Activated CD8-positive, alpha-beta T cell treated with anti-CD3 and anti-CD28 coated beads for 36 hours (primary cell): ENCODE data around the gene HLA-B. TPM values are rescaled to one million over a fixed set of nuclear protein-coding genes. Genes with fewer than 3 reads are reported as not detected.
A peak's percentile ranks its signal among the peaks of the same experiment; 100 is the strongest.
"Not testable (repeated sequence)": the region's sequence is repeated elsewhere in the genome, so short reads cannot be mapped to it uniquely, and the experiment has no call there.

Source experiments
- ATAC-seq: fragments of 200-7000 bp; cut with Tn5 transposase; one replicate; pipeline ENCODE4 v1.10.0; 2021; ENCODE audit warnings: mild to moderate bottlenecking, moderate library complexity
- CTCF ChIA-PET: fragments of 350-600 bp; sonication (Branson Sonifier 250); formaldehyde crosslinking; loops from one replicate; lab custom pipeline; 2021; ENCODE audit warnings: antibody characterized with exemption; lab: Charles Lee
- POLR2A ChIA-PET: fragments of 350-600 bp; sonication (Branson Sonifier 250); formaldehyde crosslinking; loops from one replicate; lab custom pipeline; 2021; ENCODE audit warnings: antibody characterized with exemption; lab: Charles Lee
- DNase-seq: peaks from one replicate; pipeline ENCODE4 v3.0.0-alpha.2; 2020
- H3K27ac Mint-ChIP-seq: one replicate; pipeline ENCODE4 v1.8.0; 2021; ENCODE audit warnings: mild to moderate bottlenecking, mixed read lengths
- H3K27me3 Mint-ChIP-seq: one replicate; pipeline ENCODE4 v1.8.0; 2021; ENCODE audit warnings: mixed read lengths
- H3K36me3 Mint-ChIP-seq: one replicate; pipeline ENCODE4 v1.8.0; 2021; ENCODE audit warnings: low read depth, mixed read lengths
- H3K4me1 Mint-ChIP-seq: one replicate; pipeline ENCODE4 v1.8.0; 2021; ENCODE audit warnings: low read depth, mixed read lengths
- H3K4me3 Mint-ChIP-seq: one replicate; pipeline ENCODE4 v1.8.0; 2021; ENCODE audit warnings: mild to moderate bottlenecking, moderate library complexity, mixed read lengths
- H3K9me3 Mint-ChIP-seq: one replicate; pipeline ENCODE4 v1.8.0; 2021; ENCODE audit warnings: mixed read lengths
- intact Hi-C: fragments of 100-400 bp; cut with micrococcal nuclease; formaldehyde crosslinking; loops from one replicate; pipeline ENCODE4 v1.10.0; 2022
- total RNA-seq, 2 experiments: library from RNA; stranded (reverse); gene quantifications; one replicate each; pipeline ENCODE4 v1.2.3, GENCODE V29; 2021
- TF ChIP-seq, protein P1 (sequence below): fragments of 200-600 bp; IDR thresholded peaks from one replicate; pipeline ENCODE4 v1.8.0; 2022; ENCODE audit warnings: antibody characterized with exemption, mild to moderate bottlenecking

The HLA-B gene
- total RNA-seq = 1,000 to 10,000 TPM; 2,892 to 2,968 TPM

DNA sequence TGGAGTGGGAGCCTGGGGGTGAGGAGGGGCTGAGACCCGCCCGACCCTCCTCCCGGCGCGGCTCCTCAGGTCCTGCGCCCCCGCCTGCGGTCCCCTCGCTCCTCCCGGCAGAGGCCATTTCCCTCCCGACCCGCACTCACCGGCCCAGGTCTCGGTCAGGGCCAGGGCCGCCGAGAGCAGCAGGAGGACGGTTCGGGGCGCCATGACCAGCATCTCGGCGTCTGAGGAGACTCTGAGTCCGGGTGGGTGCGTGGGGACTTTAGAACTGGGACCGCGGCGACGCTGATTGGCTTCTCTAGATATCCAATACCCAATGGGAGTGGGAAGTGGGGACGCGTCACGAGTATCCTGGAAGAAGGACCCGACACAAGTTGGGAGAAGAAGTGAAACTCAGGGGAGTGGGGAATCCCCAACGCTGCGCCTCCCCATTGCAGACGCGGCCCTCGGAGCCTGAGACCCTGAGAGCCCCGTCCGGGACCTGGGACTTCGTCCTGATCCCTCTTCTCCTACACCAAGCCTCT, at the start of gene HLA-B:
Gene HLA-B, minus strand, starts transcription at position 234 of the 521 bp plus-strand sequence. Its CDS starts 21 bp downstream, at position 213.
- intact Hi-C loops = no loop called here
- DNase-seq (peak; percentile 90), ATAC-seq (peak; percentile 84)
- Mint-ChIP-seq H3K9me3 (peaks cover 2% of the 10 kb centered on the region), H3K4me3 (peak within 1 kb of the TSS; percentile 90), H3K27ac (peak within 1 kb of the TSS; percentile 100), H3K4me1 (peaks cover 45% of the 10 kb centered on the region), H3K27me3 (no peaks in the 10 kb centered on the region), H3K36me3 (peaks cover 49% of the 10 kb centered on the region)
- ChIA-PET POLR2A (interaction anchor here (0.7 to 3.6 kb wide), 3 partner anchors 84 to 157 kb away, joined by 3 to 17 read pairs (median 5); no protein-coding TSS in a partner anchor), CTCF (interaction anchor here (1.0 kb wide), 1 partner anchor 9 kb away, joined by 3 read pairs; no protein-coding TSS in a partner anchor)
- TF ChIP-seq, protein P1, sequence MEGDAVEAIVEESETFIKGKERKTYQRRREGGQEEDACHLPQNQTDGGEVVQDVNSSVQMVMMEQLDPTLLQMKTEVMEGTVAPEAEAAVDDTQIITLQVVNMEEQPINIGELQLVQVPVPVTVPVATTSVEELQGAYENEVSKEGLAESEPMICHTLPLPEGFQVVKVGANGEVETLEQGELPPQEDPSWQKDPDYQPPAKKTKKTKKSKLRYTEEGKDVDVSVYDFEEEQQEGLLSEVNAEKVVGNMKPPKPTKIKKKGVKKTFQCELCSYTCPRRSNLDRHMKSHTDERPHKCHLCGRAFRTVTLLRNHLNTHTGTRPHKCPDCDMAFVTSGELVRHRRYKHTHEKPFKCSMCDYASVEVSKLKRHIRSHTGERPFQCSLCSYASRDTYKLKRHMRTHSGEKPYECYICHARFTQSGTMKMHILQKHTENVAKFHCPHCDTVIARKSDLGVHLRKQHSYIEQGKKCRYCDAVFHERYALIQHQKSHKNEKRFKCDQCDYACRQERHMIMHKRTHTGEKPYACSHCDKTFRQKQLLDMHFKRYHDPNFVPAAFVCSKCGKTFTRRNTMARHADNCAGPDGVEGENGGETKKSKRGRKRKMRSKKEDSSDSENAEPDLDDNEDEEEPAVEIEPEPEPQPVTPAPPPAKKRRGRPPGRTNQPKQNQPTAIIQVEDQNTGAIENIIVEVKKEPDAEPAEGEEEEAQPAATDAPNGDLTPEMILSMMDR = no peak

DNA sequence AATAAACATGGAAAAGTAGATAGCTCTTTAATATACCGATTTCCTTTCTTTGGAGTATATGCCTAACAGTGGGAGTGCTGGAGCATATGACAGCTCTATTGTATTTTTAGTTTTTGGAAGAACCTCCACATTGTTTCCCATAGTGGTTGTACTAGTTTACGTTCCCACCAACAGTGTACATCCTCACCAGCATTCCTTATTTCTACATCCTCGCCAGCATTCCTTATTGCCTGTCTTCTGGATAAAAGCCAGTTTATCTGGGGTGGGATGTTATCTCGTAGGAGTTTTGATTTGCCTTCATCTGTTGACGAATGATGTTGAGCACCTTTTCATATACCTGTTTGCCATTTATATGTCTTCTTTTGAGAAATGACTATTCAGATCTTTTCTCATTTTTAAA, 49.0 kb upstream of the HLA-B start:
- H3K4me3 Mint-ChIP-seq = no peak overlapping the region
- ATAC-seq (no peak), DNase-seq (no peak)
- no peak overlapping the region for H3K27ac Mint-ChIP-seq
- ChIA-PET CTCF (interaction anchor here (1.1 to 2.5 kb wide), 2 partner anchors 8 to 36 kb away, joined by 4 to 12 read pairs; no protein-coding TSS in a partner anchor), POLR2A (no interaction called here)
- no peaks in the 10 kb centered on the region for H3K9me3 Mint-ChIP-seq
- intact Hi-C loops = no loop called here
- no peaks in the 10 kb centered on the region for H3K27me3 Mint-ChIP-seq
- H3K4me1 Mint-ChIP-seq = peaks cover 64% of the 10 kb centered on the region
- H3K36me3 Mint-ChIP-seq = peaks cover 11% of the 10 kb centered on the region
- TF ChIP-seq, protein P1 = no peak

DNA sequence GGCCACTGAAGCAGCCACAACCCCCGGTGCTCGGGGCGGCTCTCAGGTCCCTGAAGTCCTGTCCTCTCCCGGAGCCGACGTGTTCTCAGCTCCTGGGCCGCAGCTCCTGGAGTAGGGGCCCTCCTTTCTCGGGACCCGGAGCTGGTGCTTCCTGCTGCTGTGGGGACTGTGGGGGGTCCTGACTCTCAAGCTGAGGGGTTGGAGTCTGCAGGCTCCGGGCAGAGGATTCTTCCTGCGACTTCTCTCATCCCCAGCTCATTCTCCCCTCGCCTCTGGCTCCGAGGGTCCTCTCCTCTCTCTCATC, 47.0 kb upstream of the HLA-B start:
- Mint-ChIP-seq H3K4me3 (peak overlapping the region; percentile 81), H3K4me1 (peaks cover 56% of the 10 kb centered on the region)
- H3K36me3 Mint-ChIP-seq, intact Hi-C loops, H3K27me3 Mint-ChIP-seq, ATAC-seq, DNase-seq, H3K27ac Mint-ChIP-seq, H3K9me3 Mint-ChIP-seq: not testable (repeated sequence)
- ChIA-PET CTCF (interaction anchor here (7.9 kb wide), 1 partner anchor 39 kb away, joined by 98 read pairs; no protein-coding TSS in a partner anchor), POLR2A (interaction anchor here (0.8 to 1.7 kb wide), 3 partner anchors 11 to 94 kb away, joined by 3 to 8 read pairs (median 3); partner anchors contain the start of gene MICB)

DNA sequence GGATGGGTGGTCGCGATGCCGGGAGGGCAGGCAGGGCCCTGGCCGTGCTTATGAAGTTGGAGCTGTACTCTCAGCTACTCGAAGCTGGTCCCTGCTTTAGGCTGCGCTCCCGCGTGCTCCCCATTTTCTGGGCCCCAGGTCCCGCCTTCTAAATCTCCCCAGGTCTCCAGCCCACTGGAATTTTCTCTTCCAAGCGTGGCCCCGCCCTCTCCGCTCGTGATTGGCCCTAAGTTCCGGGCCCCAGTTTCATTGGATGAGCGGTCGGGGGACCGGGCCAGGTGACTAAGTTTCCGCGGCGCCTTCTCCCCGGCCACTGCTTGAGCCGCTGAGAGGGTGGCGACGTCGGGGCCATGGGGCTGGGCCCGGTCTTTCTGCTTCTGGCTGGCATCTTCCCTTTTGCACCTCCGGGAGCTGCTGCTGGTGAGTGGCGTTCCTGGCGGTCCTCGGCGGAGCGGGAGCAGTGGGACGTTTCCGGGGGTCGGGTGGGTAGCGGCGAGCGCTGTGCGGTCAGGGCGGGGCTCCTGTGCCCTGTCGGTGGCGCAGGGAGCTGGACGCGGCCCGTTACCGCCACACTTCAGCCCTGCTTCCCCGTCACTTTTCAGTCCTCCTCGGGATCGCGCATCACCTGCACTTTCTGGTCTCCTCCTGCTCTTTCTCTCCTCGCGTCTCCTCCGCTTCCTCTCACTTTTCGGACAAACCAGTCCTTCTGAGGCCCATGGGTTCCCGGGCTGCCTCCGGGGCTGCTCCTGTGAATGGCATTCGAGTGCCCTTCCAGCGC, 46.5 kb upstream of the HLA-B start, which contains the start of gene MICA:
Gene MICA, plus strand, starts transcription at position 313 of the 778 bp plus-strand sequence. Its CDS starts 38 bp downstream, at position 351.
- intact Hi-C loops = no loop called here
- TF ChIP-seq, protein P1 = no peak
- CTCF ChIA-PET = interaction anchor here (2.1 to 7.9 kb wide), 2 partner anchors 37 to 40 kb away, joined by 5 to 98 read pairs; no protein-coding TSS in a partner anchor
- POLR2A ChIA-PET = interaction anchor here (0.8 to 1.7 kb wide), 5 partner anchors 12 to 94 kb away, joined by 3 to 8 read pairs (median 3); partner anchors contain the start of gene MICB
- DNase-seq (peak; percentile 77), ATAC-seq (peak; percentile 68)
- H3K4me3 Mint-ChIP-seq = peak within 1 kb of the TSS; percentile 81
- H3K27me3 Mint-ChIP-seq = no peaks in the 10 kb centered on the region
- H3K36me3 Mint-ChIP-seq = peaks cover 2% of the 10 kb centered on the region
- H3K4me1 Mint-ChIP-seq = peaks cover 57% of the 10 kb centered on the region
- peak within 1 kb of the TSS; percentile 71 for H3K27ac Mint-ChIP-seq
- H3K9me3 Mint-ChIP-seq = no peaks in the 10 kb centered on the region
